HL-60 (cell line): ENCODE results near the gene NECTIN3.

ENCODE experiments used
- DNase-seq, 2 experiments: peaks; one replicate each; pipeline ENCODE4 v3.0.0-alpha.2; 2010 to 2020; ENCODE audit warnings: low read depth in 1 of 2, low spot score in 1 of 2
- H3K27ac ChIP-seq: fragments of 250-450 bp; sonication (Bioruptor Pico); replicated peaks from 2 replicates; pipeline ENCODE4 v1.5.1; 2020; ENCODE audit warnings: mild to moderate bottlenecking, moderate library complexity
- H3K27me3 ChIP-seq: fragments of 250-450 bp; sonication (Bioruptor Pico); 2 replicates; pipeline ENCODE4 v1.5.1; 2021; ENCODE audit warnings: mild to moderate bottlenecking, moderate library complexity; ENCODE audit not compliant: insufficient read depth, poor library complexity, severe bottlenecking
- H3K4me3 ChIP-seq: replicated peaks from 2 replicates; pipeline ENCODE4 v1.5.1; 2011; ENCODE audit warnings: mild to moderate bottlenecking, control low read depth, low read length; ENCODE audit not compliant: insufficient read depth
- GABPA ChIP-seq: IDR thresholded peaks from 2 replicates; pipeline ENCODE4 v1.6.1; 2012; ENCODE audit warnings: low read depth
- POLR2AphosphoS5 ChIP-seq: IDR thresholded peaks from 2 replicates; pipeline ENCODE4 v1.6.1; 2012; ENCODE audit warnings: low read depth
- SPI1 ChIP-seq: IDR thresholded peaks from 2 replicates; pipeline ENCODE4 v1.6.1; 2012; ENCODE audit warnings: low read depth, mild to moderate bottlenecking, borderline replicate concordance
- TF ChIP-seq, protein P1 (sequence below): IDR thresholded peaks from one replicate; pipeline ENCODE4 v1.5.1; 2011; ENCODE audit warnings: low read length, control low read depth, inconsistent platforms; ENCODE audit not compliant: insufficient read depth
- TF ChIP-seq, protein P2 (sequence below): IDR thresholded peaks from 2 replicates; pipeline ENCODE4 v1.6.1; 2012; ENCODE audit warnings: low read depth; ENCODE audit not compliant: insufficient replicate concordance

The NECTIN3 gene

DNA sequence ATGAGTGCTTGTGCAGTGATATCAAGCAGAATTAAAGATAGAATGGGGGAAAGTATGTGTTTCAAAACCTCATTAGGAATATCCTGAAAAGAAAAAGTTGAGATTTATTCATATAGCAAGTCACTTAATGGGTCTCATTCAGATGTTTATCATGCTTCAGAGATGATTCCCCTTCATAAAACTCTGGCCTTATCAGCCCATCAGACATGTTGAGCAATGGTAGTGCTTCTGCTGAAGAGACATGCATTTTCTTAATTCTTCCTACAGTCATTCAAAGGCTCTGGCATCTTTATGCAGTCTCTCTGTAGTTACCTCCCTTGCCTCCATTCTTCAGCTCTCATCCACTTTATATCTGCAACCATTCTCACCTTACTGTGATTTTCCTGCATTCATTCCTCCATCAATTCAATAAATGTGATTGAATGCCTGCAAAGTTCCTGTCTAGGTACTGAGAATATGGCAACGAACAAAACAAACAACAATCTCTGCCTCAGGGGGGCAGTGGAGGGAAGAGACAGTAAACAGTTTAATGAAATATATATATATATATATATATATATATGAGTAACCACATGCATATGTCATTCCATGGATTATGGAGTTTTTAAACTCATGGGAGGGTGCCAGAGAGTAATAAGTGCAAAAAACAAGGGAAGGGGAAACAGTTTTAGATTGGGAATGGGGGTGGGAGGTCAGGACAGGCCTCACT is 138.5 kb downstream of the NECTIN3 start:
- Histone ChIP-seq H3K27me3 (no peaks in the 10 kb centered on the region), H3K27ac (no peak overlapping the region), H3K4me3 (no peak overlapping the region)
- no peak for TF ChIP-seq POLR2AphosphoS5
- TF ChIP-seq SPI1, result no peak
- TF ChIP-seq, protein P1, sequence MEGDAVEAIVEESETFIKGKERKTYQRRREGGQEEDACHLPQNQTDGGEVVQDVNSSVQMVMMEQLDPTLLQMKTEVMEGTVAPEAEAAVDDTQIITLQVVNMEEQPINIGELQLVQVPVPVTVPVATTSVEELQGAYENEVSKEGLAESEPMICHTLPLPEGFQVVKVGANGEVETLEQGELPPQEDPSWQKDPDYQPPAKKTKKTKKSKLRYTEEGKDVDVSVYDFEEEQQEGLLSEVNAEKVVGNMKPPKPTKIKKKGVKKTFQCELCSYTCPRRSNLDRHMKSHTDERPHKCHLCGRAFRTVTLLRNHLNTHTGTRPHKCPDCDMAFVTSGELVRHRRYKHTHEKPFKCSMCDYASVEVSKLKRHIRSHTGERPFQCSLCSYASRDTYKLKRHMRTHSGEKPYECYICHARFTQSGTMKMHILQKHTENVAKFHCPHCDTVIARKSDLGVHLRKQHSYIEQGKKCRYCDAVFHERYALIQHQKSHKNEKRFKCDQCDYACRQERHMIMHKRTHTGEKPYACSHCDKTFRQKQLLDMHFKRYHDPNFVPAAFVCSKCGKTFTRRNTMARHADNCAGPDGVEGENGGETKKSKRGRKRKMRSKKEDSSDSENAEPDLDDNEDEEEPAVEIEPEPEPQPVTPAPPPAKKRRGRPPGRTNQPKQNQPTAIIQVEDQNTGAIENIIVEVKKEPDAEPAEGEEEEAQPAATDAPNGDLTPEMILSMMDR, result no peak
- TF ChIP-seq, protein P2, sequence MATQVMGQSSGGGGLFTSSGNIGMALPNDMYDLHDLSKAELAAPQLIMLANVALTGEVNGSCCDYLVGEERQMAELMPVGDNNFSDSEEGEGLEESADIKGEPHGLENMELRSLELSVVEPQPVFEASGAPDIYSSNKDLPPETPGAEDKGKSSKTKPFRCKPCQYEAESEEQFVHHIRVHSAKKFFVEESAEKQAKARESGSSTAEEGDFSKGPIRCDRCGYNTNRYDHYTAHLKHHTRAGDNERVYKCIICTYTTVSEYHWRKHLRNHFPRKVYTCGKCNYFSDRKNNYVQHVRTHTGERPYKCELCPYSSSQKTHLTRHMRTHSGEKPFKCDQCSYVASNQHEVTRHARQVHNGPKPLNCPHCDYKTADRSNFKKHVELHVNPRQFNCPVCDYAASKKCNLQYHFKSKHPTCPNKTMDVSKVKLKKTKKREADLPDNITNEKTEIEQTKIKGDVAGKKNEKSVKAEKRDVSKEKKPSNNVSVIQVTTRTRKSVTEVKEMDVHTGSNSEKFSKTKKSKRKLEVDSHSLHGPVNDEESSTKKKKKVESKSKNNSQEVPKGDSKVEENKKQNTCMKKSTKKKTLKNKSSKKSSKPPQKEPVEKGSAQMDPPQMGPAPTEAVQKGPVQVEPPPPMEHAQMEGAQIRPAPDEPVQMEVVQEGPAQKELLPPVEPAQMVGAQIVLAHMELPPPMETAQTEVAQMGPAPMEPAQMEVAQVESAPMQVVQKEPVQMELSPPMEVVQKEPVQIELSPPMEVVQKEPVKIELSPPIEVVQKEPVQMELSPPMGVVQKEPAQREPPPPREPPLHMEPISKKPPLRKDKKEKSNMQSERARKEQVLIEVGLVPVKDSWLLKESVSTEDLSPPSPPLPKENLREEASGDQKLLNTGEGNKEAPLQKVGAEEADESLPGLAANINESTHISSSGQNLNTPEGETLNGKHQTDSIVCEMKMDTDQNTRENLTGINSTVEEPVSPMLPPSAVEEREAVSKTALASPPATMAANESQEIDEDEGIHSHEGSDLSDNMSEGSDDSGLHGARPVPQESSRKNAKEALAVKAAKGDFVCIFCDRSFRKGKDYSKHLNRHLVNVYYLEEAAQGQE, result no peak
- DNase-seq, result no peak

DNA sequence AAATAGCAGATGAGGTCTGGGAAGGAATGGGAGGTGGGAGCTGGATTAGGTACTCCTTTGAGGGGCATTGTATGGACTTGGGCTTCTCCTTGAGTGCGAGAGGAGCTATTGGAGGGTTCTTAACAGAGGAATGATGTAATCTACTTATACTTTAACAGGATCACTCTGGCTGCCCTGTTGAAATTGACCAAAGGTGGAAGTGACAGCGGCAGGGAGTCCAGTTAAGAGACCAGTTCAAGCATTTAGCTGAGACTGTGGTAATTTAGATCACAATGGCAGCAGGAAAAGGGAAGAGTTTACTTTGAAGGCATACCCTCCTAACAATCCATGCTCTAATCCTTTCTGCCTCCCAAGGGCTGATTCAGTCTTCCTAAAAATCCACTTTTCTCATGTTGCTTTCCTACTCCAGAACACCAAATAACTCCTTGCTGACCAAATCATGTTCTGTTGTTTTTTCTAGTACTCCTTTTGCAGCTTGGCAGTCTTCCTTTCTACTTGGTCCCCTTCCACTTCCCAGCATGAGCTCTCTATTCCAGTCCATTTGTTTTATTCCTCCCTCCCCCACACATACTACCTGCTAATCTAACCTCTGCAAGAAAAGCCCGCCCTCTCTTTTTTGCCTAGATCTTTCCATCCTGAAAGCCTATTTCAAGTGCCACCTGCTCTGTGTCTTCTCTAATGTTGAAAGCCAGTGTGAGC is 139.4 kb downstream of the NECTIN3 start:
- no peak overlapping the region for H3K4me3 ChIP-seq
- no peaks in the 10 kb centered on the region for H3K27me3 ChIP-seq
- DNase-seq, result no peak
- H3K27ac ChIP-seq, result no peak overlapping the region
- TF ChIP-seq, protein P1, result no peak

DNA sequence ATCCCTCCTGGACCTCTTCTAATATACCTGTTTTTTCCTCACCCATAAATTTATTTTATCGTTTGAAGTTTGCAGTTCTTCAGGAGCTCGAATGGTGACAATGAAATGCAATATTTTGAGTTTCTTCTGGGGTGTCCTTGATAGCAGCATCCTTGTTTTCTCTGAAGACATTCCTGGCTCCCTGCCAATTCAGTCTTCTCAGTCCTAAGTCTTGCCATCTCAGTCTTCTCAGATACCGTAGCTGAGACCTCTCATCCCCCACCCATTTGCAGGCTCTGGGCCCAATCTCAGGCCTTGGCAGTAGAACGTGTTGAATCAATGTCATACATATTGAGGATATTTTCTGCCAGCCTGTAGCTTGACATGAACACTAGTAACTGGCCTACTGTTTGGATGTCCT is 140.9 kb downstream of the NECTIN3 start:
- no peaks in the 10 kb centered on the region for H3K27me3 ChIP-seq
- no peak overlapping the region for H3K4me3 ChIP-seq
- H3K27ac ChIP-seq, result no peak overlapping the region
- no peak for DNase-seq
- TF ChIP-seq POLR2AphosphoS5 (no peak), SPI1 (no peak), GABPA (no peak)
- TF ChIP-seq, protein P1, result no peak
- TF ChIP-seq, protein P2, result no peak

DNA sequence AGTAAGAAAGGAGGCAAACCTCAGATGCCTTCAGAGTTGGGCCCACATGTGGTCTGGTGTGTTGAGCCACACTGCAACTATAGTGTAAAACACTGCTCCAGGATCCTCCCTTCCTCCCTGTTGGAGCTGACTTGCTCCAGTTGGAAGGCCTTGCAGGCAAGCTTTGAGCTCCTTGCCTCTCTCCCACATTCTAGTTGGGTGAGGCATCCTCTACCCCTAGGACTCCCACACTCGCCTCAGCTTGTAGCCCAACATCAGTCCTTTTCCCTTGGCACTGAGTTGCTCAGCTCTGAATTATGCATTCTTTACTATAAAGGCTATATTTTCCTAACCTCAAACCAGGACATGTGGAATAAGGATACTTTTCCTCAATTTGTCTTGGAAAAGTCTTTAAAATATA is 143.9 kb downstream of the NECTIN3 start:
- no peaks in the 10 kb centered on the region for H3K27me3 ChIP-seq
- no peak for DNase-seq
- TF ChIP-seq, protein P1, result no peak
- TF ChIP-seq SPI1 (no peak), GABPA (no peak), POLR2AphosphoS5 (no peak)
- TF ChIP-seq, protein P2, result no peak
- H3K4me3 ChIP-seq, result no peak overlapping the region
- no peak overlapping the region for H3K27ac ChIP-seq
